ENCODE measurements around the gene ERC1.

The ERC1 gene

GRCh38 chr12:1319212-1319611 is 328.2 kb downstream of the ERC1 start:
- H3K4me3 ChIP-seq (replicated peaks in 1 of 2; ENCODE audit: low read depth in 2 of 2, low read length in 2 of 2): no peak overlapping the region
- peak; percentile 36 to 52 for DNase-seq (ENCODE audit: low read depth in 2 of 2)
- no peak for TF ChIP-seq CTCF (IDR thresholded peaks at IDR 0.05; ENCODE audit: low read depth, low read length)

- no peak for DNase-seq (ENCODE audit: low read depth in 2 of 2)
- H3K4me3 ChIP-seq (replicated peaks in 1 of 2; ENCODE audit: low read depth in 2 of 2, low read length in 2 of 2): no peak overlapping the region
- no peak for TF ChIP-seq CTCF (IDR thresholded peaks at IDR 0.05; ENCODE audit: low read depth, low read length)
Observed at GRCh38 chr12:1320021-1320420, 329.0 kb downstream of the ERC1 start.

GRCh38 chr12:1322821-1323220 is 331.8 kb downstream of the ERC1 start:
- peak in 1 of 2 donors; percentile 19 for DNase-seq (ENCODE audit: low read depth in 2 of 2)
- no peak for TF ChIP-seq CTCF (IDR thresholded peaks at IDR 0.05; ENCODE audit: low read depth, low read length)
- no peak overlapping the region for H3K4me3 ChIP-seq (replicated peaks in 1 of 2; ENCODE audit: low read depth in 2 of 2, low read length in 2 of 2)

- no peak overlapping the region for H3K4me3 ChIP-seq (replicated peaks in 1 of 2; ENCODE audit: low read depth in 2 of 2, low read length in 2 of 2)
- TF ChIP-seq CTCF (IDR thresholded peaks at IDR 0.05; ENCODE audit: low read depth, low read length): no peak
- DNase-seq (ENCODE audit: low read depth in 2 of 2): no peak
Observed at GRCh38 chr12:1324099-1324498, 333.1 kb downstream of the ERC1 start.

GRCh38 chr12:1324910-1325309 is 333.9 kb downstream of the ERC1 start:
- no peak for TF ChIP-seq CTCF (IDR thresholded peaks at IDR 0.05; ENCODE audit: low read depth, low read length)
- peak in 1 of 2 donors; percentile 14 for DNase-seq (ENCODE audit: low read depth in 2 of 2)
- no peak overlapping the region for H3K4me3 ChIP-seq (replicated peaks in 1 of 2; ENCODE audit: low read depth in 2 of 2, low read length in 2 of 2)

GRCh38 chr12:1325666-1326065 is 334.6 kb downstream of the ERC1 start:
- no peak for TF ChIP-seq CTCF (IDR thresholded peaks at IDR 0.05; ENCODE audit: low read depth, low read length)
- H3K4me3 ChIP-seq (replicated peaks in 1 of 2; ENCODE audit: low read depth in 2 of 2, low read length in 2 of 2): no peak overlapping the region
- DNase-seq (ENCODE audit: low read depth in 2 of 2): no peak

GRCh38 chr12:1326258-1326657 is 335.2 kb downstream of the ERC1 start:
- H3K4me3 ChIP-seq (replicated peaks in 1 of 2; ENCODE audit: low read depth in 2 of 2, low read length in 2 of 2): no peak overlapping the region
- no peak for DNase-seq (ENCODE audit: low read depth in 2 of 2)
- TF ChIP-seq CTCF (IDR thresholded peaks at IDR 0.05; ENCODE audit: low read depth, low read length): no peak

Data from cardiac fibroblast (primary cell).